HFFc6 (cell line): Measurements from ENCODE around the gene CDC26. TPM values are rescaled to one million over a fixed set of nuclear protein-coding genes. Genes with fewer than 3 reads are reported as not detected.

Experiments used
- DNase-seq: peaks from one replicate; pipeline ENCODE4 v3.0.0-alpha.2; 2018
- H3K27ac Mint-ChIP-seq: 2 replicates; pipeline ENCODE4 v1.8.0; 2020; ENCODE audit warnings: mild to moderate bottlenecking, mixed read lengths
- H3K27me3 Mint-ChIP-seq: 2 replicates; pipeline ENCODE4 v1.8.0; 2021; ENCODE audit warnings: mild to moderate bottlenecking, moderate library complexity, mixed read lengths; ENCODE audit not compliant: insufficient read depth
- H3K36me3 Mint-ChIP-seq: 2 replicates; pipeline ENCODE4 v1.8.0; 2021; ENCODE audit warnings: low read depth, mixed read lengths
- H3K4me1 Mint-ChIP-seq: 2 replicates; pipeline ENCODE4 v1.8.0; 2020; ENCODE audit warnings: low read depth, mixed read lengths
- H3K4me3 Mint-ChIP-seq: 2 replicates; pipeline ENCODE4 v1.8.0; 2020; ENCODE audit warnings: mild to moderate bottlenecking, moderate library complexity, mixed read lengths
- H3K9me3 Mint-ChIP-seq: 2 replicates; pipeline ENCODE4 v1.8.0; 2020; ENCODE audit warnings: mild to moderate bottlenecking, mixed read lengths
- CTCF ChIP-seq: fragments of 200-600 bp; sonication (generic); IDR thresholded peaks from 2 replicates; pipeline ENCODE4 v1.5.0; 2021; ENCODE audit warnings: antibody characterized with exemption, mild to moderate bottlenecking
- total RNA-seq, 6 experiments: library from RNA; stranded (reverse); fragmentation: NEBNext Ultra II Directional; extraction: Animal tissue kit (Norgen Biotek cat#: 25700); gene quantifications; 2 replicates in 1 of 6; 3 replicates in 5 of 6; pipeline ENCODE4 v1.2.3, GENCODE V29; 2021

CDC26 gene
- total RNA-seq, 6 experiments from 2014 or later = 27.9 to 37.3 (median 32.9) TPM

GRCh38 chr9:113221003-113221799 is 54.2 kb downstream of the CDC26 start, which contains the start of the genes FKBP15 and SLC31A1:
Gene FKBP15 (minus strand): TSS chr9:113221277. CDS start chr9:113221243, 34 bp downstream.
Gene SLC31A1 (plus strand): TSS chr9:113221544. CDS start chr9:113256149, 34,605 bp downstream.
- DNase-seq = peak; percentile 99
- TF ChIP-seq CTCF = no peak
- Mint-ChIP-seq H3K36me3 (peaks cover 12% of the 10 kb centered on the region; the same call in 1 of the 2 replicates), H3K27me3 (no peaks in the 10 kb centered on the region; the same call in 1 of the 2 replicates), H3K27ac (peak within 1 kb of the TSS; percentile 81), H3K9me3 (no peaks in the 10 kb centered on the region), H3K4me1 (peaks cover 64% of the 10 kb centered on the region), H3K4me3 (peak within 1 kb of the TSS; percentile 99)

- peaks cover 58% of the 10 kb centered on the region for H3K4me1 Mint-ChIP-seq
- no peaks in the 10 kb centered on the region for H3K9me3 Mint-ChIP-seq
- DNase-seq = no peak
- H3K27me3 Mint-ChIP-seq = no peaks in the 10 kb centered on the region; the same call in 1 of the 2 replicates
- peak overlapping the region; percentile 99 for H3K4me3 Mint-ChIP-seq
- peak overlapping the region; percentile 81 for H3K27ac Mint-ChIP-seq
- peaks cover 12% of the 10 kb centered on the region; the same call in 1 of the 2 replicates for H3K36me3 Mint-ChIP-seq
- TF ChIP-seq CTCF = no peak
Observed at GRCh38 chr9:113220467-113221002, 54.8 kb downstream of the CDC26 start.

GRCh38 chr9:113219969-113220368 is 55.4 kb downstream of the CDC26 start:
- Mint-ChIP-seq H3K27me3 (no peaks in the 10 kb centered on the region; the same call in 1 of the 2 replicates), H3K9me3 (no peaks in the 10 kb centered on the region), H3K4me1 (peaks cover 56% of the 10 kb centered on the region), H3K4me3 (peak overlapping the region; percentile 99), H3K27ac (peak overlapping the region; percentile 81), H3K36me3 (peaks cover 12% of the 10 kb centered on the region; the same call in 1 of the 2 replicates)
- TF ChIP-seq CTCF = no peak
- peak; percentile 81 for DNase-seq

GRCh38 chr9:113219186-113219936 is 56.0 kb downstream of the CDC26 start:
- no peak for TF ChIP-seq CTCF
- no peak for DNase-seq
- H3K27ac Mint-ChIP-seq = peak overlapping the region; percentile 81
- H3K36me3 Mint-ChIP-seq = peaks cover 14% of the 10 kb centered on the region; the same call in 1 of the 2 replicates
- no peaks in the 10 kb centered on the region for H3K9me3 Mint-ChIP-seq
- H3K4me1 Mint-ChIP-seq = peaks cover 52% of the 10 kb centered on the region
- no peaks in the 10 kb centered on the region; the same call in 1 of the 2 replicates for H3K27me3 Mint-ChIP-seq
- peak overlapping the region; percentile 99 for H3K4me3 Mint-ChIP-seq

Other genes with a start within 250 kb of the CDC26 start
- 1 to 10 TPM; 1.8 to 2.6 (median 2.2) TPM for gene ZFP37, start 218.8 kb downstream of the CDC26 start, total RNA-seq
- gene SLC31A2, start 124.6 kb downstream of the CDC26 start, total RNA-seq = 10 to 100 TPM in 1 of 6 experiments, 1 to 10 TPM in 5; 7.5 to 11.3 (median 9.4) TPM
- 10 to 100 TPM; 25.2 to 29.8 (median 28.0) TPM for gene FKBP15, start 54.3 kb downstream of the CDC26 start, total RNA-seq
- gene SLC31A1, start 54.0 kb downstream of the CDC26 start, total RNA-seq = 10 to 100 TPM; 31.8 to 39.6 (median 36.7) TPM
- 10 to 100 TPM; 24.5 to 32.8 (median 29.4) TPM for gene PRPF4, start 86 bp upstream of the CDC26 start, total RNA-seq
- not detected for gene RNF183, start 27.8 kb upstream of the CDC26 start, total RNA-seq
- 1 to 10 TPM in 4 of 6 experiments, under 1 TPM in 2; 0.84 to 1.6 (median 1.0) TPM for gene WDR31, start 64.7 kb upstream of the CDC26 start, total RNA-seq
- gene BSPRY, start 74.0 kb upstream of the CDC26 start, total RNA-seq = not detected
- gene HDHD3, start 101.4 kb upstream of the CDC26 start, total RNA-seq = 1 to 10 TPM; 3.3 to 4.8 (median 3.8) TPM
- gene ALAD, start 125.7 kb upstream of the CDC26 start, total RNA-seq = 10 to 100 TPM; 27.8 to 31.0 (median 30.3) TPM
- gene POLE3, start 135.1 kb upstream of the CDC26 start, total RNA-seq = 10 to 100 TPM; 33.7 to 43.9 (median 37.9) TPM
- gene C9orf43, start 135.2 kb upstream of the CDC26 start, total RNA-seq = under 1 TPM; 0.27 to 0.73 (median 0.38) TPM
- gene RGS3, start 188.2 kb upstream of the CDC26 start, total RNA-seq = 10 to 100 TPM; 49.7 to 57.0 (median 52.5) TPM